HepG2 (cell line): ENCODE results near the gene LYRM4. TPM values are rescaled to one million over a fixed set of nuclear protein-coding genes. Genes with fewer than 3 reads are reported as not detected.
A peak's percentile ranks its signal among the peaks of the same experiment; 100 is the strongest.

ENCODE experiments used
- ATM ChIP-seq: fragments of 450-650 bp; IDR thresholded peaks from 2 replicates; pipeline ENCODE4 v1.7.1; 2017; ENCODE audit warnings: mild to moderate bottlenecking, borderline replicate concordance
- CENPT ChIP-seq: sonication (generic); formaldehyde crosslinking; IDR thresholded peaks from 2 replicates; pipeline ENCODE4 v1.8.0; 2022; ENCODE audit warnings: low read depth, mild to moderate bottlenecking, moderate library complexity, missing genetic modification reagents
- CREB1 ChIP-seq, 2 experiments: fragments of 450-650 bp in 1 of 2; IDR thresholded peaks; 2 replicates each; pipeline ENCODE4 v1.6.1; 2016 to 2017; ENCODE audit warnings: control low read depth in 1 of 2, mild to moderate bottlenecking in 1 of 2, missing compliant biosample characterization in 1 of 2, missing genetic modification characterization in 1 of 2
- HDAC2 ChIP-seq: sonication (generic); formaldehyde crosslinking; IDR thresholded peaks from 2 replicates; pipeline ENCODE4 v1.4.0; 2020; ENCODE audit warnings: missing genetic modification reagents
- TCF7L2 ChIP-seq: IDR thresholded peaks from 2 replicates; pipeline ENCODE4 v1.6.1; 2011; ENCODE audit warnings: mild to moderate bottlenecking, low read depth, low read length, moderate library complexity
- ZC3H4 ChIP-seq: sonication (generic); formaldehyde crosslinking; IDR thresholded peaks from 2 replicates; pipeline ENCODE4 v1.4.0; 2020; ENCODE audit warnings: missing genetic modification reagents, borderline replicate concordance
- ZMYM3 ChIP-seq: sonication (generic); formaldehyde crosslinking; IDR thresholded peaks from 2 replicates; pipeline ENCODE4 v1.5.1; 2020; ENCODE audit warnings: mild to moderate bottlenecking, missing genetic modification reagents
- ZNF292 ChIP-seq: sonication (generic); formaldehyde crosslinking; IDR thresholded peaks from 2 replicates; pipeline ENCODE4 v1.8.1; 2022; ENCODE audit warnings: mild to moderate bottlenecking, low read depth, missing genetic modification reagents, borderline replicate concordance
- ZNF3 ChIP-seq: IDR thresholded peaks from 2 replicates; pipeline ENCODE4 v1.7.0; 2017; ENCODE audit warnings: inconsistent platforms
- ZNF556 ChIP-seq: sonication (generic); formaldehyde crosslinking; IDR thresholded peaks from 2 replicates; pipeline ENCODE4 v1.4.0; 2020; ENCODE audit warnings: mild to moderate bottlenecking, missing genetic modification reagents, borderline replicate concordance
- ZNF792 ChIP-seq: IDR thresholded peaks from 2 replicates; pipeline ENCODE4 v1.6.1; 2016
- polyA plus RNA-seq, 8 experiments: library from polyadenylated mRNA; depleted of rRNA in 3 of 8; stranded (reverse) in 7 of 8; unstranded in 1 of 8; fragments of >200 nt; fragmentation: Illumina TruSeq in 4 of 8; extraction: Trizol in 4 of 8; gene quantifications; 2 replicates each; pipeline versions ENCODE4 v1.2.1 to v1.2.3, GENCODE V29; 2011 to 2016; ENCODE audit warnings: low read depth in 4 of 8, missing spikeins in 1 of 8, mixed read lengths in 1 of 8; ENCODE audit not compliant: insufficient read depth in 1 of 8
- total RNA-seq, 5 experiments: library from RNA; depleted of rRNA; stranded (reverse); fragments of >200 nt; fragmentation: Illumina TruSeq; extraction: Trizol; gene quantifications; 2 replicates each; pipeline ENCODE4 v1.2.3, GENCODE V29; 2016; ENCODE audit warnings: low read depth in 1 of 5
- TF ChIP-seq, protein P1 (sequence below): sonication (generic); formaldehyde crosslinking; IDR thresholded peaks from 2 replicates; pipeline ENCODE4 v1.4.0; 2020; ENCODE audit warnings: mild to moderate bottlenecking, missing genetic modification reagents
- TF ChIP-seq, protein P2 (sequence below): sonication (generic); formaldehyde crosslinking; IDR thresholded peaks from 2 replicates; pipeline ENCODE4 v1.5.0; 2020; ENCODE audit warnings: missing genetic modification reagents
- TF ChIP-seq, protein P3 (sequence below): sonication (generic); formaldehyde crosslinking; IDR thresholded peaks from 2 replicates; pipeline ENCODE4 v1.4.0; 2020; ENCODE audit warnings: mild to moderate bottlenecking, missing genetic modification reagents, borderline replicate concordance
- TF ChIP-seq, protein P4 (sequence below): sonication (generic); formaldehyde crosslinking; IDR thresholded peaks from 2 replicates; pipeline ENCODE4 v1.8.1; 2023; ENCODE audit warnings: mild to moderate bottlenecking, moderate library complexity, missing genetic modification reagents
- TF ChIP-seq, protein P5 (sequence below): sonication (generic); formaldehyde crosslinking; IDR thresholded peaks from 2 replicates; pipeline ENCODE4 v1.9.0; 2021; ENCODE audit warnings: missing genetic modification reagents, mild to moderate bottlenecking, borderline replicate concordance
- TF ChIP-seq, protein P6 (sequence below): sonication (generic); formaldehyde crosslinking; IDR thresholded peaks from 2 replicates; pipeline ENCODE4 v1.4.0; 2020; ENCODE audit warnings: missing genetic modification reagents

The LYRM4 gene
- total and polyA plus RNA-seq, 2 of the 13 experiments (the other 11 are each of a cell fraction or from before 2014, with no cell fraction given): 64.6 to 67.5 TPM

DNA sequence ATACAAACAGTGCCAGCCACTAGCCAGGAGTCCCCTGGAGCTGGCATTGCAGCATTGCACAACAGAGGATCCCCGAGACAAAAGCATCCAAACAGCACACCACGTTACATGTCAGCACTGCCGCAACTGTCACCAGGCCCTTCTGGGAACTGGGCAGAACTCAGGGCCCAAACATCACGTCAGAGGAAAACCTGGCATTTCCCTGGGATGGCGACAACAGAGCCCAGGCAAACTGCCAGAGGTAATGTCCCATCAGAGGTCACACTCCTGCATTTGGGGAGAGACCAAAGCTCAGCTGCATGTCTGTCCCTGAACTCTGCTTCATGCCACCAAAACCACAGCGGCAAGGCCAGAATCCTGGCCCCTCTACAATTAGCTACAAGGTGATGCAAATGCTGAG is 139.3 kb downstream of the LYRM4 start (continued):
- TF ChIP-seq, protein P1, sequence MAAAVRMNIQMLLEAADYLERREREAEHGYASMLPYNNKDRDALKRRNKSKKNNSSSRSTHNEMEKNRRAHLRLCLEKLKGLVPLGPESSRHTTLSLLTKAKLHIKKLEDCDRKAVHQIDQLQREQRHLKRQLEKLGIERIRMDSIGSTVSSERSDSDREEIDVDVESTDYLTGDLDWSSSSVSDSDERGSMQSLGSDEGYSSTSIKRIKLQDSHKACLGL (CRISPR knock-in tag): no peak
- no peak for TF ChIP-seq TCF7L2
- no peak for TF ChIP-seq CENPT (CRISPR knock-in tag)
- no peak for TF ChIP-seq ATM
- TF ChIP-seq ZMYM3 (CRISPR knock-in tag): peak; percentile 51; the same call in 1 of the 2 replicates
- no peak for TF ChIP-seq ZNF556 (CRISPR knock-in tag)
- TF ChIP-seq, protein P2, sequence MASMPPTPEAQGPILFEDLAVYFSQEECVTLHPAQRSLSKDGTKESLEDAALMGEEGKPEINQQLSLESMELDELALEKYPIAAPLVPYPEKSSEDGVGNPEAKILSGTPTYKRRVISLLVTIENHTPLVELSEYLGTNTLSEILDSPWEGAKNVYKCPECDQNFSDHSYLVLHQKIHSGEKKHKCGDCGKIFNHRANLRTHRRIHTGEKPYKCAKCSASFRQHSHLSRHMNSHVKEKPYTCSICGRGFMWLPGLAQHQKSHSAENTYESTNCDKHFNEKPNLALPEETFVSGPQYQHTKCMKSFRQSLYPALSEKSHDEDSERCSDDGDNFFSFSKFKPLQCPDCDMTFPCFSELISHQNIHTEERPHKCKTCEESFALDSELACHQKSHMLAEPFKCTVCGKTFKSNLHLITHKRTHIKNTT: no peak
- TF ChIP-seq, protein P3, sequence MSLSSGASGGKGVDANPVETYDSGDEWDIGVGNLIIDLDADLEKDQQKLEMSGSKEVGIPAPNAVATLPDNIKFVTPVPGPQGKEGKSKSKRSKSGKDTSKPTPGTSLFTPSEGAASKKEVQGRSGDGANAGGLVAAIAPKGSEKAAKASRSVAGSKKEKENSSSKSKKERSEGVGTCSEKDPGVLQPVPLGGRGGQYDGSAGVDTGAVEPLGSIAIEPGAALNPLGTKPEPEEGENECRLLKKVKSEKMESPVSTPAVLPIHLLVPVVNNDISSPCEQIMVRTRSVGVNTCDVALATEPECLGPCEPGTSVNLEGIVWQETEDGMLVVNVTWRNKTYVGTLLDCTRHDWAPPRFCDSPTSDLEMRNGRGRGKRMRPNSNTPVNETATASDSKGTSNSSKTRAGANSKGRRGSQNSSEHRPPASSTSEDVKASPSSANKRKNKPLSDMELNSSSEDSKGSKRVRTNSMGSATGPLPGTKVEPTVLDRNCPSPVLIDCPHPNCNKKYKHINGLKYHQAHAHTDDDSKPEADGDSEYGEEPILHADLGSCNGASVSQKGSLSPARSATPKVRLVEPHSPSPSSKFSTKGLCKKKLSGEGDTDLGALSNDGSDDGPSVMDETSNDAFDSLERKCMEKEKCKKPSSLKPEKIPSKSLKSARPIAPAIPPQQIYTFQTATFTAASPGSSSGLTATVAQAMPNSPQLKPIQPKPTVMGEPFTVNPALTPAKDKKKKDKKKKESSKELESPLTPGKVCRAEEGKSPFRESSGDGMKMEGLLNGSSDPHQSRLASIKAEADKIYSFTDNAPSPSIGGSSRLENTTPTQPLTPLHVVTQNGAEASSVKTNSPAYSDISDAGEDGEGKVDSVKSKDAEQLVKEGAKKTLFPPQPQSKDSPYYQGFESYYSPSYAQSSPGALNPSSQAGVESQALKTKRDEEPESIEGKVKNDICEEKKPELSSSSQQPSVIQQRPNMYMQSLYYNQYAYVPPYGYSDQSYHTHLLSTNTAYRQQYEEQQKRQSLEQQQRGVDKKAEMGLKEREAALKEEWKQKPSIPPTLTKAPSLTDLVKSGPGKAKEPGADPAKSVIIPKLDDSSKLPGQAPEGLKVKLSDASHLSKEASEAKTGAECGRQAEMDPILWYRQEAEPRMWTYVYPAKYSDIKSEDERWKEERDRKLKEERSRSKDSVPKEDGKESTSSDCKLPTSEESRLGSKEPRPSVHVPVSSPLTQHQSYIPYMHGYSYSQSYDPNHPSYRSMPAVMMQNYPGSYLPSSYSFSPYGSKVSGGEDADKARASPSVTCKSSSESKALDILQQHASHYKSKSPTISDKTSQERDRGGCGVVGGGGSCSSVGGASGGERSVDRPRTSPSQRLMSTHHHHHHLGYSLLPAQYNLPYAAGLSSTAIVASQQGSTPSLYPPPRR: peak; percentile 64; the same call in 1 of the 2 replicates
- TF ChIP-seq HDAC2 (CRISPR knock-in tag): no peak
- TF ChIP-seq CREB1 (IDR thresholded peaks at IDR 0.05): no peak
- peak; percentile 40 for TF ChIP-seq CREB1 (CRISPR knock-in tag; IDR thresholded peaks at IDR 0.05)
- TF ChIP-seq, protein P4, sequence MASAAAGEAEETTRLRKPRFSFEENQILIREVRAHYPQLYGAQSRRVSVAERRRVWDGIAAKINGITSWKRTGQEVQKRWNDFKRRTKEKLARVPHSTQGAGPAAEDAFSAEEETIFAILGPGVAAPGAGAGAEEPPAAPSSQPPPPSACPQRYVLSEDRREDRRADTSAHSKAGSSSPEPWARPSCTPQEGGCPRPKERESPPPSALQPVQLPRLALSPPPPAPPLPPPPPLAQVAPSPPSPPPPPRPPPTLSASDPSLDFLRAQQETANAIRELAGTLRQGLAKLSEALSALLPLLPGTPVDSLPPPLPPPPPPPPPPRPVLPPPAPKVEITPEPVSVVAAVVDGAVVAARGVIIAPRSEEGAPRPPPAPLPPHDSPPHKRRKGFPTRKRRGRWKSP: no peak
- TF ChIP-seq, protein P5, sequence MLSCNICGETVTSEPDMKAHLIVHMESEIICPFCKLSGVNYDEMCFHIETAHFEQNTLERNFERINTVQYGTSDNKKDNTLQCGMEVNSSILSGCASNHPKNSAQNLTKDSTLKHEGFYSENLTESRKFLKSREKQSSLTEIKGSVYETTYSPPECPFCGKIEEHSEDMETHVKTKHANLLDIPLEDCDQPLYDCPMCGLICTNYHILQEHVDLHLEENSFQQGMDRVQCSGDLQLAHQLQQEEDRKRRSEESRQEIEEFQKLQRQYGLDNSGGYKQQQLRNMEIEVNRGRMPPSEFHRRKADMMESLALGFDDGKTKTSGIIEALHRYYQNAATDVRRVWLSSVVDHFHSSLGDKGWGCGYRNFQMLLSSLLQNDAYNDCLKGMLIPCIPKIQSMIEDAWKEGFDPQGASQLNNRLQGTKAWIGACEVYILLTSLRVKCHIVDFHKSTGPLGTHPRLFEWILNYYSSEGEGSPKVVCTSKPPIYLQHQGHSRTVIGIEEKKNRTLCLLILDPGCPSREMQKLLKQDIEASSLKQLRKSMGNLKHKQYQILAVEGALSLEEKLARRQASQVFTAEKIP: no peak
- TF ChIP-seq ZC3H4 (CRISPR knock-in tag): no peak
- TF ChIP-seq ZNF3: no peak
- peak; percentile 86; the same call in 1 of the 2 replicates for TF ChIP-seq ZNF292 (CRISPR knock-in tag)
- no peak for TF ChIP-seq ZNF792 (CRISPR knock-in tag)
- TF ChIP-seq, protein P6, sequence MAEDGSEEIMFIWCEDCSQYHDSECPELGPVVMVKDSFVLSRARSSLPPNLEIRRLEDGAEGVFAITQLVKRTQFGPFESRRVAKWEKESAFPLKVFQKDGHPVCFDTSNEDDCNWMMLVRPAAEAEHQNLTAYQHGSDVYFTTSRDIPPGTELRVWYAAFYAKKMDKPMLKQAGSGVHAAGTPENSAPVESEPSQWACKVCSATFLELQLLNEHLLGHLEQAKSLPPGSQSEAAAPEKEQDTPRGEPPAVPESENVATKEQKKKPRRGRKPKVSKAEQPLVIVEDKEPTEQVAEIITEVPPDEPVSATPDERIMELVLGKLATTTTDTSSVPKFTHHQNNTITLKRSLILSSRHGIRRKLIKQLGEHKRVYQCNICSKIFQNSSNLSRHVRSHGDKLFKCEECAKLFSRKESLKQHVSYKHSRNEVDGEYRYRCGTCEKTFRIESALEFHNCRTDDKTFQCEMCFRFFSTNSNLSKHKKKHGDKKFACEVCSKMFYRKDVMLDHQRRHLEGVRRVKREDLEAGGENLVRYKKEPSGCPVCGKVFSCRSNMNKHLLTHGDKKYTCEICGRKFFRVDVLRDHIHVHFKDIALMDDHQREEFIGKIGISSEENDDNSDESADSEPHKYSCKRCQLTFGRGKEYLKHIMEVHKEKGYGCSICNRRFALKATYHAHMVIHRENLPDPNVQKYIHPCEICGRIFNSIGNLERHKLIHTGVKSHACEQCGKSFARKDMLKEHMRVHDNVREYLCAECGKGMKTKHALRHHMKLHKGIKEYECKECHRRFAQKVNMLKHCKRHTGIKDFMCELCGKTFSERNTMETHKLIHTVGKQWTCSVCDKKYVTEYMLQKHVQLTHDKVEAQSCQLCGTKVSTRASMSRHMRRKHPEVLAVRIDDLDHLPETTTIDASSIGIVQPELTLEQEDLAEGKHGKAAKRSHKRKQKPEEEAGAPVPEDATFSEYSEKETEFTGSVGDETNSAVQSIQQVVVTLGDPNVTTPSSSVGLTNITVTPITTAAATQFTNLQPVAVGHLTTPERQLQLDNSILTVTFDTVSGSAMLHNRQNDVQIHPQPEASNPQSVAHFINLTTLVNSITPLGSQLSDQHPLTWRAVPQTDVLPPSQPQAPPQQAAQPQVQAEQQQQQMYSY (CRISPR knock-in tag): no peak
